ENCODE measurements around the gene ATP1A2.
"Not testable (repeated sequence)": the region's sequence is repeated elsewhere in the genome, so short reads cannot be mapped to it uniquely, and the experiment has no call there.

Gene ATP1A2

GRCh38 chr1:160101717-160102522 lies 13.6 kb upstream of the ATP1A2 start:
- no peak for DNase-seq

- no peak for DNase-seq
Measured at GRCh38 chr1:160103658-160104408, 11.7 kb upstream of the ATP1A2 start.

GRCh38 chr1:160104486-160104885 lies 11.1 kb upstream of the ATP1A2 start:
- DNase-seq, result no peak

- no peak for DNase-seq
Measured at GRCh38 chr1:160105155-160105554, 10.4 kb upstream of the ATP1A2 start.

GRCh38 chr1:160107512-160107911 lies 8.0 kb upstream of the ATP1A2 start:
- DNase-seq, result no peak

GRCh38 chr1:160108888-160109662 lies 6.5 kb upstream of the ATP1A2 start:
- DNase-seq, result peak; percentile 15

GRCh38 chr1:160109686-160110085 lies 5.9 kb upstream of the ATP1A2 start:
- DNase-seq, result no peak

GRCh38 chr1:160111462-160111861 lies 4.1 kb upstream of the ATP1A2 start:
- not testable (repeated sequence) for DNase-seq

GRCh38 chr1:160112357-160112756 lies 3.2 kb upstream of the ATP1A2 start:
- no peak for DNase-seq

- DNase-seq, result no peak
Measured at GRCh38 chr1:160113407-160113806, 2.2 kb upstream of the ATP1A2 start.

GRCh38 chr1:160114085-160114484 lies 1.5 kb upstream of the ATP1A2 start:
- DNase-seq, result no peak

GRCh38 chr1:160116283-160117147 lies 956 bp downstream of the ATP1A2 start:
- no peak for DNase-seq

- DNase-seq, result no peak
Measured at GRCh38 chr1:160117300-160117699, 1.7 kb downstream of the ATP1A2 start.

GRCh38 chr1:160117709-160118183 lies 2.2 kb downstream of the ATP1A2 start:
- DNase-seq, result no peak

GRCh38 chr1:160118928-160119327 lies 3.4 kb downstream of the ATP1A2 start:
- no peak for DNase-seq

GRCh38 chr1:160120797-160121196 lies 5.2 kb downstream of the ATP1A2 start:
- no peak for DNase-seq

GRCh38 chr1:160121388-160121787 lies 5.8 kb downstream of the ATP1A2 start:
- no peak for DNase-seq

- DNase-seq, result no peak
Measured at GRCh38 chr1:160122978-160123495, 7.5 kb downstream of the ATP1A2 start.

- DNase-seq, result no peak
Measured at GRCh38 chr1:160123726-160124125, 8.2 kb downstream of the ATP1A2 start.

GRCh38 chr1:160124705-160125478 lies 9.3 kb downstream of the ATP1A2 start:
- DNase-seq, result no peak

- no peak for DNase-seq
Measured at GRCh38 chr1:160125746-160126145, 10.2 kb downstream of the ATP1A2 start.

All from stimulated activated CD4-positive, alpha-beta T cell treated with anti-CD3 and anti-CD28 coated beads, Interleukin-12 subunit alpha, Interleukin-12 subunit beta, amount 100 ng/mL, for 4 hours (primary cell).